CD14-positive monocyte (primary cell): Measurements from ENCODE around the gene PRKCQ. TPM values are rescaled to one million over a fixed set of nuclear protein-coding genes. Genes with fewer than 3 reads are reported as not detected.

Experiments used
- DNase-seq, 3 donors: peaks; one replicate each; pipeline ENCODE4 v3.0.0-alpha.2; 2011 to 2022
- H2AFZ ChIP-seq: 2 replicates; pipeline ENCODE4 v1.6.0; 2012; ENCODE audit warnings: mild to moderate bottlenecking, low read depth, low read length, inconsistent platforms; ENCODE audit not compliant: insufficient read depth, poor library complexity, severe bottlenecking
- H3K27ac ChIP-seq, 2 donors: 1 replicate in 1 of 2; 2 replicates in 1 of 2; pipeline ENCODE4 v1.5.1; 2012 to 2013; ENCODE audit warnings: low read length in 2 of 2, control low read depth in 1 of 2, inconsistent platforms in 1 of 2, low read depth in 1 of 2, mild to moderate bottlenecking in 1 of 2
- H3K27me3 ChIP-seq, 2 donors: one replicate each; pipeline versions ENCODE4 v1.6.0 to v1.6.1; 2011 to 2013; ENCODE audit warnings: low read length in 2 of 2; ENCODE audit not compliant: control insufficient read depth in 2 of 2, insufficient read depth in 2 of 2
- H3K36me3 ChIP-seq, 2 donors: replicated peaks in 1 of 2; 1 replicate in 1 of 2; 2 replicates in 1 of 2; pipeline versions ENCODE4 v1.5.1 to v1.6.1; 2012 to 2013; ENCODE audit warnings: low read length in 2 of 2, control low read depth in 1 of 2, inconsistent platforms in 1 of 2, mild to moderate bottlenecking in 1 of 2; ENCODE audit not compliant: insufficient read depth in 2 of 2, control insufficient read depth in 1 of 2
- H3K4me1 ChIP-seq, 2 donors: 1 replicate in 1 of 2; 2 replicates in 1 of 2; pipeline versions ENCODE4 v1.5.1 to v1.6.1; 2012 to 2013; ENCODE audit warnings: low read length in 2 of 2, control low read depth in 1 of 2, inconsistent platforms in 1 of 2, mild to moderate bottlenecking in 1 of 2, moderate library complexity in 1 of 2; ENCODE audit not compliant: insufficient read depth in 2 of 2, control insufficient read depth in 1 of 2
- H3K4me2 ChIP-seq: replicated peaks from 2 replicates; pipeline ENCODE3; 2012; ENCODE audit warnings: low read length, moderate library complexity, mild to moderate bottlenecking; ENCODE audit not compliant: poor library complexity, severe bottlenecking; ENCODE audit errors: extremely low read depth
- H3K4me3 ChIP-seq, 3 experiments: fragments of 200-600 bp in 1 of 3; sonication (generic) in 1 of 3; replicated peaks in 1 of 3; 1 replicate in 2 of 3; 2 replicates in 1 of 3; pipeline ENCODE4 v1.5.1; 2011 to 2013; ENCODE audit warnings: low read length in 3 of 3, mild to moderate bottlenecking in 3 of 3, control low read depth in 2 of 3, low read depth in 2 of 3, inconsistent platforms in 1 of 3, moderate library complexity in 1 of 3
- H3K79me2 ChIP-seq: 2 replicates; pipeline ENCODE4 v1.6.0; 2012; ENCODE audit warnings: mild to moderate bottlenecking, control low read depth, inconsistent platforms, low read length, moderate library complexity; ENCODE audit not compliant: insufficient read depth
- H3K9ac ChIP-seq: 2 replicates; pipeline ENCODE4 v1.6.0; 2017; ENCODE audit warnings: low read length, mild to moderate bottlenecking; ENCODE audit not compliant: insufficient read depth, poor library complexity, severe bottlenecking
- H3K9me3 ChIP-seq, 2 donors: replicated peaks in 1 of 2; 1 replicate in 1 of 2; 2 replicates in 1 of 2; pipeline versions ENCODE4 v1.5.1 to v1.6.1; 2012 to 2013; ENCODE audit warnings: low read length in 2 of 2, control low read depth in 1 of 2; ENCODE audit not compliant: control insufficient read depth in 1 of 2, insufficient read depth in 1 of 2
- H4K20me1 ChIP-seq: 2 replicates; pipeline ENCODE4 v1.6.0; 2012; ENCODE audit warnings: mild to moderate bottlenecking, low read length, control low read depth, moderate library complexity; ENCODE audit not compliant: insufficient read depth
- H3K27ac Mint-ChIP-seq, 7 donors: one replicate each; pipeline ENCODE4 v1.8.0; 2020; ENCODE audit warnings: mild to moderate bottlenecking in 7 of 7, mixed read lengths in 7 of 7, moderate library complexity in 6 of 7, inconsistent platforms in 2 of 7
- H3K27me3 Mint-ChIP-seq, 3 donors: one replicate each; pipeline ENCODE4 v1.8.0; 2021 to 2022; ENCODE audit warnings: low read depth in 3 of 3, mild to moderate bottlenecking in 3 of 3, mixed read lengths in 3 of 3, moderate library complexity in 3 of 3, inconsistent platforms in 1 of 3
- H3K36me3 Mint-ChIP-seq, 2 donors: one replicate each; pipeline ENCODE4 v1.8.0; 2020; ENCODE audit warnings: mixed read lengths in 2 of 2, inconsistent platforms in 1 of 2, mild to moderate bottlenecking in 1 of 2
- H3K4me1 Mint-ChIP-seq: one replicate; pipeline ENCODE4 v1.8.0; 2020; ENCODE audit warnings: mild to moderate bottlenecking, mixed read lengths
- H3K4me3 Mint-ChIP-seq, 2 donors: one replicate each; pipeline ENCODE4 v1.8.0; 2020; ENCODE audit warnings: mild to moderate bottlenecking in 2 of 2, mixed read lengths in 2 of 2, moderate library complexity in 1 of 2
- H3K9me3 Mint-ChIP-seq, 7 donors: one replicate each; pipeline ENCODE4 v1.8.0; 2020 to 2022; ENCODE audit warnings: mixed read lengths in 7 of 7, mild to moderate bottlenecking in 6 of 7, moderate library complexity in 6 of 7, inconsistent platforms in 2 of 7
- WGBS: methylation state at CpG from one replicate; pipeline ENCODE4 v1.1.5; 2013; ENCODE audit warnings: missing lambda C conversion rate; ENCODE audit not compliant: insufficient coverage; 5-methylcytosine and 5-hydroxymethylcytosine counted together
- intact Hi-C, 2 donors: fragments of 100-400 bp; cut with micrococcal nuclease; formaldehyde crosslinking; loops; one replicate each; pipeline versions ENCODE4 v1.15.0 to v1.15.1; 2023
- polyA plus RNA-seq, 3 donors: library from polyadenylated mRNA; depleted of rRNA in 1 of 3; unstranded in 2 of 3; stranded (reverse) in 1 of 3; fragments of 300-500 nt in 2 of 3; fragments of >200 nt in 1 of 3; fragmentation: Illumina TruSeq in 2 of 3; gene quantifications; 1 replicate in 2 of 3; 2 replicates in 1 of 3; pipeline ENCODE4 v1.2.3, GENCODE V29; 2012 to 2021
- TF ChIP-seq, protein P1 (sequence below): fragments of 200-600 bp; IDR thresholded peaks from one replicate; pipeline ENCODE4 v1.8.0; 2022; ENCODE audit warnings: antibody characterized with exemption, mild to moderate bottlenecking

Gene PRKCQ
- polyA plus RNA-seq, 3 donors = 0.01 to 0.29 (median 0.09) TPM

DNA sequence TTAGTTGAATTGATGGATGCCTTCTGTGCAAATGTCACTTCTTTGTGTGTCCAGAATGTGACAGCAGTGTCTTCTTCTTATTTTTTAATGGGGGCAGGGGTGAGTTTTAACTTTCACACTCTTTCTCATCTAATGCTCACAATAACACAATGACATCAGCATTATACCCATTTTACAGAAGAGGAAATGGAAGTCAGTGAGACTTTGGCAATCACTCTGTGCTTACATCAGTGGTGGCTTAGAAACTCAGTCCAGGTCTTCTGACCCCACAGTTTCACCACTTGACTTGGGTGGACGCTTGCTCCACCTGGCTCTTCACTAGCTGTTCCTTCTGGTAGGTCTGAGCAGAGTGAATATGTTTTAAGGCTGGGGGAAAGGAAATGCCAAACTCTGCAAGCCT lies 124.0 kb downstream of the PRKCQ start:
- Mint-ChIP-seq H3K27me3 (no peaks in the 10 kb centered on the region), H3K4me3 (no peak overlapping the region), H3K9me3 (peaks cover 0 to 5% (median 2%) of the 10 kb centered on the region in 7 donors), H3K27ac (peak overlapping the region in 1 of 7 donors; percentile 38), H3K4me1 (no peaks in the 10 kb centered on the region), H3K36me3 (peaks cover 0 to 6% of the 10 kb centered on the region in 2 donors)
- Histone ChIP-seq H3K9ac (no peak overlapping the region), H3K27ac (no peak overlapping the region), H3K4me3 (no peak overlapping the region), H4K20me1 (no peaks in the 10 kb centered on the region), H3K36me3 (no peaks in the 10 kb centered on the region), H3K4me2 (no peak overlapping the region), H3K9me3 (peaks cover 0 to 3% of the 10 kb centered on the region in 2 donors), H3K27me3 (no peaks in the 10 kb centered on the region), H3K4me1 (no peaks in the 10 kb centered on the region), H2AFZ (no peak overlapping the region), H3K79me2 (no peaks in the 10 kb centered on the region)
- TF ChIP-seq, protein P1, sequence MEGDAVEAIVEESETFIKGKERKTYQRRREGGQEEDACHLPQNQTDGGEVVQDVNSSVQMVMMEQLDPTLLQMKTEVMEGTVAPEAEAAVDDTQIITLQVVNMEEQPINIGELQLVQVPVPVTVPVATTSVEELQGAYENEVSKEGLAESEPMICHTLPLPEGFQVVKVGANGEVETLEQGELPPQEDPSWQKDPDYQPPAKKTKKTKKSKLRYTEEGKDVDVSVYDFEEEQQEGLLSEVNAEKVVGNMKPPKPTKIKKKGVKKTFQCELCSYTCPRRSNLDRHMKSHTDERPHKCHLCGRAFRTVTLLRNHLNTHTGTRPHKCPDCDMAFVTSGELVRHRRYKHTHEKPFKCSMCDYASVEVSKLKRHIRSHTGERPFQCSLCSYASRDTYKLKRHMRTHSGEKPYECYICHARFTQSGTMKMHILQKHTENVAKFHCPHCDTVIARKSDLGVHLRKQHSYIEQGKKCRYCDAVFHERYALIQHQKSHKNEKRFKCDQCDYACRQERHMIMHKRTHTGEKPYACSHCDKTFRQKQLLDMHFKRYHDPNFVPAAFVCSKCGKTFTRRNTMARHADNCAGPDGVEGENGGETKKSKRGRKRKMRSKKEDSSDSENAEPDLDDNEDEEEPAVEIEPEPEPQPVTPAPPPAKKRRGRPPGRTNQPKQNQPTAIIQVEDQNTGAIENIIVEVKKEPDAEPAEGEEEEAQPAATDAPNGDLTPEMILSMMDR = no peak
- no peak for DNase-seq
- no CpG with 5 or more reads among the region's 1 CpG for WGBS
- intact Hi-C loops = no loop called here

DNA sequence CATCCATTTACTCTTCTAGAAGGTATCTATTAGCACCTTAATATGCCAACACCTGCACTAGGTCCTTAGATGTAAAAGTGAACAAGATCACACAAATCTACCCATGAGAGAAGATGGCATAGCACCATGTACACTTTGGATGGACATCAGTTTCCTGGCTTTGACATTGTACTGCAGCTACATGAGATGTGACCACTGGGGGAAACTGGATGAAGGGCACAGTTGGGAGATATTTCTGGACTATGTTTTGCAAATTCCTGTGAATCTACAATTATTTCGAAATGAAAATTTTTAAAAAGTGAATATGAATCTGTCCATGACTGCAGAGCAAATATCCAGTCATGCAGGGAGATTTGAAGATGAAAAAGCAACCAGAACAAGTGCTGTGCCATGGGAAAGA lies 124.5 kb downstream of the PRKCQ start:
- TF ChIP-seq, protein P1 = no peak
- no peak overlapping the region for H2AFZ ChIP-seq
- H3K27me3 ChIP-seq = no peaks in the 10 kb centered on the region
- no peak overlapping the region for H3K27ac ChIP-seq
- peaks cover 0 to 3% of the 10 kb centered on the region in 2 donors for H3K9me3 ChIP-seq
- Mint-ChIP-seq H3K27me3 (no peaks in the 10 kb centered on the region), H3K4me3 (no peak overlapping the region), H3K9me3 (peaks cover 0 to 4% (median 0%) of the 10 kb centered on the region in 7 donors), H3K27ac (peak overlapping the region in 1 of 7 donors; percentile 38), H3K36me3 (peaks cover 0 to 6% of the 10 kb centered on the region in 2 donors), H3K4me1 (no peaks in the 10 kb centered on the region)
- H3K4me1 ChIP-seq = no peaks in the 10 kb centered on the region
- no peak overlapping the region for H3K4me3 ChIP-seq
- intact Hi-C loops = no loop called here
- WGBS = 80% methylated on average over 1 of the region's 1 CpG
- DNase-seq = no peak
- H3K79me2 ChIP-seq = no peaks in the 10 kb centered on the region
- no peak overlapping the region for H3K9ac ChIP-seq
- H4K20me1 ChIP-seq = no peaks in the 10 kb centered on the region
- no peak overlapping the region for H3K4me2 ChIP-seq
- no peaks in the 10 kb centered on the region for H3K36me3 ChIP-seq
